ENCODE results near the gene IRAK2.

DNA sequence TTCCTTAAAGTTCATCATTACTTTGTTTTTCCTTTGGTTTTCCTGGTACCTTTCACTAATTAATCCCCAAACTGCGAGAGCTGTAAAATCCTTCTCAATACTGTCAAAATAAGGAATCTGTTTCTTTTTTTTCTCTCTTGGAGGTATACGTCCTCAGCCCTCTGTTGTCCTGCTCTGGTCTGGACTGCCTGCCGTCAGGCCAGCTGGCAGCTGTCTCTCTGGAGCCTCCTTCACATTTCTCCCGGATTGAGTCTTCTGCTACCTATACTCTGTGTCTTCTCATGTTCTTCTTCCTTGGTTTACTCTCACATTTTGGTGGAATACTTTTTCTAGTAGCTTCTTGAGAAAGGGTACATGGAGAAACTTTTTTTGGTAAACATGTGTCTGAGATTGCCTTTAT, 97.3 kb downstream of the IRAK2 start:
- TF ChIP-seq, protein P1, sequence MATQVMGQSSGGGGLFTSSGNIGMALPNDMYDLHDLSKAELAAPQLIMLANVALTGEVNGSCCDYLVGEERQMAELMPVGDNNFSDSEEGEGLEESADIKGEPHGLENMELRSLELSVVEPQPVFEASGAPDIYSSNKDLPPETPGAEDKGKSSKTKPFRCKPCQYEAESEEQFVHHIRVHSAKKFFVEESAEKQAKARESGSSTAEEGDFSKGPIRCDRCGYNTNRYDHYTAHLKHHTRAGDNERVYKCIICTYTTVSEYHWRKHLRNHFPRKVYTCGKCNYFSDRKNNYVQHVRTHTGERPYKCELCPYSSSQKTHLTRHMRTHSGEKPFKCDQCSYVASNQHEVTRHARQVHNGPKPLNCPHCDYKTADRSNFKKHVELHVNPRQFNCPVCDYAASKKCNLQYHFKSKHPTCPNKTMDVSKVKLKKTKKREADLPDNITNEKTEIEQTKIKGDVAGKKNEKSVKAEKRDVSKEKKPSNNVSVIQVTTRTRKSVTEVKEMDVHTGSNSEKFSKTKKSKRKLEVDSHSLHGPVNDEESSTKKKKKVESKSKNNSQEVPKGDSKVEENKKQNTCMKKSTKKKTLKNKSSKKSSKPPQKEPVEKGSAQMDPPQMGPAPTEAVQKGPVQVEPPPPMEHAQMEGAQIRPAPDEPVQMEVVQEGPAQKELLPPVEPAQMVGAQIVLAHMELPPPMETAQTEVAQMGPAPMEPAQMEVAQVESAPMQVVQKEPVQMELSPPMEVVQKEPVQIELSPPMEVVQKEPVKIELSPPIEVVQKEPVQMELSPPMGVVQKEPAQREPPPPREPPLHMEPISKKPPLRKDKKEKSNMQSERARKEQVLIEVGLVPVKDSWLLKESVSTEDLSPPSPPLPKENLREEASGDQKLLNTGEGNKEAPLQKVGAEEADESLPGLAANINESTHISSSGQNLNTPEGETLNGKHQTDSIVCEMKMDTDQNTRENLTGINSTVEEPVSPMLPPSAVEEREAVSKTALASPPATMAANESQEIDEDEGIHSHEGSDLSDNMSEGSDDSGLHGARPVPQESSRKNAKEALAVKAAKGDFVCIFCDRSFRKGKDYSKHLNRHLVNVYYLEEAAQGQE (IDR thresholded peaks at IDR 0.05; ENCODE audit: insufficient read depth in 1 of 2, low read depth in 2 of 2, low read length in 2 of 2) = no peak
- TF ChIP-seq POLR2AphosphoS5 (IDR thresholded peaks at IDR 0.05; ENCODE audit: low read depth, low read length) = no peak
